ENCODE measurements around the gene CHST9.

GRCh38 chr18:27049969-27050368 lies 135.1 kb downstream of the CHST9 start:
- TF ChIP-seq CTCF (IDR thresholded peaks at IDR 0.05), result no peak
- no peak for TF ChIP-seq ZNF317 (CRISPR knock-in tag; IDR thresholded peaks at IDR 0.05; ENCODE audit: borderline replicate concordance, low read depth)
- TF ChIP-seq USF1 (CRISPR knock-in tag; IDR thresholded peaks at IDR 0.05), result no peak
- TF ChIP-seq USF2 (CRISPR knock-in tag; IDR thresholded peaks at IDR 0.05), result no peak
- TF ChIP-seq ZNF396 (CRISPR knock-in tag; IDR thresholded peaks at IDR 0.05; ENCODE audit: borderline replicate concordance), result no peak
- no peak for TF ChIP-seq MXD4 (CRISPR knock-in tag; IDR thresholded peaks at IDR 0.05; ENCODE audit: borderline replicate concordance)
- no peak for TF ChIP-seq NFE2L1 (CRISPR knock-in tag; IDR thresholded peaks at IDR 0.05)
- TF ChIP-seq ZSCAN18 (CRISPR knock-in tag; IDR thresholded peaks at IDR 0.05), result no peak
- no peak for TF ChIP-seq ATF2 (CRISPR knock-in tag; IDR thresholded peaks at IDR 0.05; ENCODE audit: borderline replicate concordance, low read depth)
- no peak for TF ChIP-seq JUN (CRISPR knock-in tag; IDR thresholded peaks at IDR 0.05)

Measured in WTC11 (cell line).